Activated naive CD8-positive, alpha-beta T cell treated with anti-CD3 and anti-CD28 coated beads, Interleukin-2, amount 50 U/mL, for 24 hours (primary cell): Measurements from ENCODE around the gene SLC39A10.

ENCODE experiments used
- ATAC-seq: fragments of 150-1000 bp; cut with Tn5 transposase; one replicate; pipeline ENCODE4 v1.10.0; 2021
- DNase-seq: peaks from one replicate; pipeline ENCODE4 v3.0.0; 2021
- H3K27ac Mint-ChIP-seq: one replicate; pipeline ENCODE4 v1.8.0; 2021; ENCODE audit warnings: mild to moderate bottlenecking, mixed read lengths
- H3K27me3 Mint-ChIP-seq: one replicate; pipeline ENCODE4 v1.8.0; 2021; ENCODE audit warnings: mixed read lengths
- H3K36me3 Mint-ChIP-seq: one replicate; pipeline ENCODE4 v1.8.0; 2021; ENCODE audit warnings: low read depth, mixed read lengths
- H3K4me1 Mint-ChIP-seq: one replicate; pipeline ENCODE4 v1.8.0; 2021; ENCODE audit warnings: mixed read lengths
- H3K4me3 Mint-ChIP-seq: one replicate; pipeline ENCODE4 v1.8.0; 2021; ENCODE audit warnings: mild to moderate bottlenecking, moderate library complexity, mixed read lengths
- H3K9me3 Mint-ChIP-seq: one replicate; pipeline ENCODE4 v1.8.0; 2021; ENCODE audit warnings: mixed read lengths

The SLC39A10 gene

GRCh38 chr2:195706161-195706900, 49.3 kb downstream of the SLC39A10 start:
- no peak for ATAC-seq
- H3K4me1 Mint-ChIP-seq: peaks cover 2% of the 10 kb centered on the region
- peaks cover 34% of the 10 kb centered on the region for H3K36me3 Mint-ChIP-seq
- no peaks in the 10 kb centered on the region for H3K27me3 Mint-ChIP-seq
- no peak overlapping the region for H3K4me3 Mint-ChIP-seq
- DNase-seq: no peak
- H3K27ac Mint-ChIP-seq: no peak overlapping the region
- peaks cover under 1% of the 10 kb centered on the region for H3K9me3 Mint-ChIP-seq

GRCh38 chr2:195709901-195710806, 53.1 kb downstream of the SLC39A10 start:
- no peak overlapping the region for H3K27ac Mint-ChIP-seq
- ATAC-seq: no peak
- no peaks in the 10 kb centered on the region for H3K27me3 Mint-ChIP-seq
- DNase-seq: no peak
- H3K4me1 Mint-ChIP-seq: no peaks in the 10 kb centered on the region
- no peaks in the 10 kb centered on the region for H3K9me3 Mint-ChIP-seq
- no peak overlapping the region for H3K4me3 Mint-ChIP-seq
- H3K36me3 Mint-ChIP-seq: peaks cover 32% of the 10 kb centered on the region

GRCh38 chr2:195711478-195711877, 54.5 kb downstream of the SLC39A10 start:
- H3K36me3 Mint-ChIP-seq: peaks cover 42% of the 10 kb centered on the region
- no peak overlapping the region for H3K27ac Mint-ChIP-seq

GRCh38 chr2:195716466-195716865, 59.4 kb downstream of the SLC39A10 start:
- H3K4me3 Mint-ChIP-seq: no peak overlapping the region
- no peaks in the 10 kb centered on the region for H3K4me1 Mint-ChIP-seq
- H3K27me3 Mint-ChIP-seq: no peaks in the 10 kb centered on the region
- H3K9me3 Mint-ChIP-seq: no peaks in the 10 kb centered on the region
- no peak overlapping the region for H3K27ac Mint-ChIP-seq
- H3K36me3 Mint-ChIP-seq: peaks cover 60% of the 10 kb centered on the region
- no peak for DNase-seq
- no peak for ATAC-seq

More at GRCh38 chr2:195711478-195711877, 54.5 kb downstream of the SLC39A10 start:
- Mint-ChIP-seq H3K4me1 (no peaks in the 10 kb centered on the region), H3K9me3 (no peaks in the 10 kb centered on the region), H3K27me3 (no peaks in the 10 kb centered on the region), H3K4me3 (no peak overlapping the region)
- DNase-seq (no peak), ATAC-seq (no peak)

- H3K27me3 Mint-ChIP-seq: no peaks in the 10 kb centered on the region
- ATAC-seq (no peak), DNase-seq (no peak)
- no peak overlapping the region for H3K27ac Mint-ChIP-seq
- peaks cover 54% of the 10 kb centered on the region for H3K36me3 Mint-ChIP-seq
- H3K9me3 Mint-ChIP-seq: no peaks in the 10 kb centered on the region
- no peak overlapping the region for H3K4me3 Mint-ChIP-seq
- no peaks in the 10 kb centered on the region for H3K4me1 Mint-ChIP-seq
Observed at GRCh38 chr2:195721042-195721441, 64.0 kb downstream of the SLC39A10 start.

- Mint-ChIP-seq H3K9me3 (no peaks in the 10 kb centered on the region), H3K4me1 (no peaks in the 10 kb centered on the region), H3K27me3 (no peaks in the 10 kb centered on the region), H3K27ac (no peak overlapping the region), H3K4me3 (no peak overlapping the region), H3K36me3 (peaks cover 43% of the 10 kb centered on the region)
- DNase-seq (no peak), ATAC-seq (no peak)
Observed at GRCh38 chr2:195722075-195722474, 65.0 kb downstream of the SLC39A10 start.

GRCh38 chr2:195727106-195727505, 70.1 kb downstream of the SLC39A10 start:
- Mint-ChIP-seq H3K4me1 (no peaks in the 10 kb centered on the region), H3K27me3 (no peaks in the 10 kb centered on the region), H3K27ac (no peak overlapping the region), H3K4me3 (no peak overlapping the region), H3K36me3 (peaks cover 44% of the 10 kb centered on the region), H3K9me3 (no peaks in the 10 kb centered on the region)
- DNase-seq (no peak), ATAC-seq (no peak)

GRCh38 chr2:195730912-195731311, 73.9 kb downstream of the SLC39A10 start:
- Mint-ChIP-seq H3K4me3 (no peak overlapping the region), H3K36me3 (peaks cover 55% of the 10 kb centered on the region), H3K9me3 (no peaks in the 10 kb centered on the region), H3K27ac (no peak overlapping the region), H3K4me1 (no peaks in the 10 kb centered on the region), H3K27me3 (no peaks in the 10 kb centered on the region)
- ATAC-seq: no peak
- no peak for DNase-seq

GRCh38 chr2:195732574-195732973, 75.5 kb downstream of the SLC39A10 start:
- Mint-ChIP-seq H3K4me3 (no peak overlapping the region), H3K27me3 (no peaks in the 10 kb centered on the region), H3K36me3 (peaks cover 63% of the 10 kb centered on the region), H3K27ac (no peak overlapping the region), H3K9me3 (no peaks in the 10 kb centered on the region), H3K4me1 (no peaks in the 10 kb centered on the region)
- ATAC-seq: no peak
- no peak for DNase-seq

GRCh38 chr2:195733831-195734230, 76.8 kb downstream of the SLC39A10 start:
- Mint-ChIP-seq H3K4me3 (no peak overlapping the region), H3K4me1 (no peaks in the 10 kb centered on the region), H3K27me3 (no peaks in the 10 kb centered on the region), H3K9me3 (no peaks in the 10 kb centered on the region), H3K27ac (no peak overlapping the region), H3K36me3 (peaks cover 62% of the 10 kb centered on the region)
- DNase-seq: no peak
- no peak for ATAC-seq

GRCh38 chr2:195734395-195734794, 77.4 kb downstream of the SLC39A10 start:
- Mint-ChIP-seq H3K27me3 (no peaks in the 10 kb centered on the region), H3K36me3 (peaks cover 61% of the 10 kb centered on the region), H3K27ac (no peak overlapping the region), H3K4me3 (no peak overlapping the region), H3K9me3 (no peaks in the 10 kb centered on the region), H3K4me1 (no peaks in the 10 kb centered on the region)
- DNase-seq (no peak), ATAC-seq (no peak)

GRCh38 chr2:195734931-195735330, 77.9 kb downstream of the SLC39A10 start:
- Mint-ChIP-seq H3K4me3 (no peak overlapping the region), H3K27me3 (no peaks in the 10 kb centered on the region), H3K4me1 (no peaks in the 10 kb centered on the region), H3K36me3 (peaks cover 61% of the 10 kb centered on the region), H3K27ac (no peak overlapping the region), H3K9me3 (no peaks in the 10 kb centered on the region)
- DNase-seq (no peak), ATAC-seq (no peak)

- Mint-ChIP-seq H3K36me3 (peaks cover 61% of the 10 kb centered on the region), H3K4me1 (no peaks in the 10 kb centered on the region), H3K27ac (no peak overlapping the region), H3K27me3 (no peaks in the 10 kb centered on the region), H3K9me3 (no peaks in the 10 kb centered on the region), H3K4me3 (no peak overlapping the region)
- DNase-seq (no peak), ATAC-seq (no peak)
Observed at GRCh38 chr2:195735347-195735746, 78.3 kb downstream of the SLC39A10 start.

- ATAC-seq (no peak), DNase-seq (no peak)
- H3K4me1 Mint-ChIP-seq: no peaks in the 10 kb centered on the region
Observed at GRCh38 chr2:195737511-195738325, 80.7 kb downstream of the SLC39A10 start.

More at GRCh38 chr2:195737511-195738325, 80.7 kb downstream of the SLC39A10 start:
- Mint-ChIP-seq H3K9me3 (peaks cover 2% of the 10 kb centered on the region), H3K27ac (no peak overlapping the region), H3K4me3 (no peak overlapping the region), H3K27me3 (no peaks in the 10 kb centered on the region), H3K36me3 (peaks cover 54% of the 10 kb centered on the region)
